Smooth muscle cell (in vitro differentiated cells): ENCODE measurements around the gene RAI14. TPM values are rescaled to one million over a fixed set of nuclear protein-coding genes. Genes with fewer than 3 reads are reported as not detected.
A peak's percentile ranks its signal among the peaks of the same experiment; 100 is the strongest.

ENCODE experiments used
- DNase-seq: peaks from one replicate; lab custom pipeline; 2025; ENCODE audit not compliant: unreplicated experiment; lab: John Stamatoyannopoulos, UW
- H2AFZ ChIP-seq: fragments of 200-600 bp; sonication (generic); 2 replicates; pipeline ENCODE4 v1.6.0; 2016; ENCODE audit warnings: antibody characterized with exemption, low read depth, mild to moderate bottlenecking
- H3F3A ChIP-seq: fragments of 200-600 bp; sonication (generic); 2 replicates; pipeline ENCODE4 v1.6.0; 2017; ENCODE audit warnings: antibody characterized with exemption, low read depth
- H3K27ac ChIP-seq: fragments of 200-600 bp; sonication (generic); 2 replicates; pipeline ENCODE4 v1.5.1; 2016; ENCODE audit warnings: low read depth, mild to moderate bottlenecking
- H3K27me3 ChIP-seq: fragments of 200-600 bp; sonication (generic); 2 replicates; pipeline ENCODE4 v1.6.1; 2016; ENCODE audit warnings: low read depth, mild to moderate bottlenecking
- H3K36me3 ChIP-seq: fragments of 200-600 bp; sonication (generic); 2 replicates; pipeline ENCODE4 v1.5.1; 2016; ENCODE audit warnings: low read depth
- H3K4me1 ChIP-seq: fragments of 200-600 bp; sonication (generic); 2 replicates; pipeline ENCODE4 v1.5.1; 2016; ENCODE audit warnings: low read depth
- H3K4me2 ChIP-seq: fragments of 200-600 bp; sonication (generic); 2 replicates; pipeline ENCODE4 v1.6.0; 2016; ENCODE audit warnings: mild to moderate bottlenecking
- H3K4me3 ChIP-seq: fragments of 200-600 bp; sonication (generic); 2 replicates; pipeline ENCODE4 v1.5.1; 2016; ENCODE audit warnings: mild to moderate bottlenecking
- H3K79me2 ChIP-seq: fragments of 200-600 bp; sonication (generic); 2 replicates; pipeline ENCODE4 v1.6.0; 2016; ENCODE audit warnings: low read depth, mild to moderate bottlenecking
- H3K9ac ChIP-seq: fragments of 200-600 bp; sonication (generic); 2 replicates; pipeline ENCODE4 v1.6.0; 2016; ENCODE audit warnings: low read depth
- H3K9me3 ChIP-seq: fragments of 200-600 bp; sonication (generic); replicated peaks from 2 replicates; pipeline ENCODE4 v1.5.1; 2016; ENCODE audit warnings: low read depth
- H4K20me1 ChIP-seq: fragments of 200-600 bp; sonication (generic); 2 replicates; pipeline ENCODE4 v1.6.0; 2016; ENCODE audit warnings: low read depth
- WGBS: methylation state at CpG from one replicate; pipeline ENCODE4 v1.1.7; 2016; ENCODE audit warnings: low lambda C conversion rate; 5-methylcytosine and 5-hydroxymethylcytosine counted together
- polyA plus RNA-seq: library from polyadenylated mRNA; unstranded; fragments of >200 nt; fragmentation: Nextera tagmentation; extraction: Ambion mirVana; gene quantifications from 2 replicates; pipeline ENCODE4 v1.2.1, GENCODE V29; 2016
- total RNA-seq: library from RNA; depleted of rRNA; stranded (reverse); fragments of >200 nt; gene quantifications from 2 replicates; pipeline ENCODE4 v1.2.3, GENCODE V29; 2014
- TF ChIP-seq, protein P1 (sequence below): fragments of 200-600 bp; sonication (generic); IDR thresholded peaks from 2 replicates; pipeline ENCODE4 v1.5.1; 2017; ENCODE audit warnings: borderline replicate concordance, mild to moderate bottlenecking, antibody characterized with exemption; ENCODE audit not compliant: insufficient read depth, poor library complexity, severe bottlenecking

The RAI14 gene
- total and polyA plus RNA-seq, 2 experiments from 2014 or later = 111 to 209 TPM

- H3K9ac ChIP-seq = peak overlapping the region; percentile 64
- no peaks in the 10 kb centered on the region for H3K79me2 ChIP-seq
- H2AFZ ChIP-seq = peak overlapping the region; percentile 29
- H3K4me2 ChIP-seq = peak overlapping the region; percentile 70
- H3K4me3 ChIP-seq = no peak overlapping the region
- TF ChIP-seq, protein P1, sequence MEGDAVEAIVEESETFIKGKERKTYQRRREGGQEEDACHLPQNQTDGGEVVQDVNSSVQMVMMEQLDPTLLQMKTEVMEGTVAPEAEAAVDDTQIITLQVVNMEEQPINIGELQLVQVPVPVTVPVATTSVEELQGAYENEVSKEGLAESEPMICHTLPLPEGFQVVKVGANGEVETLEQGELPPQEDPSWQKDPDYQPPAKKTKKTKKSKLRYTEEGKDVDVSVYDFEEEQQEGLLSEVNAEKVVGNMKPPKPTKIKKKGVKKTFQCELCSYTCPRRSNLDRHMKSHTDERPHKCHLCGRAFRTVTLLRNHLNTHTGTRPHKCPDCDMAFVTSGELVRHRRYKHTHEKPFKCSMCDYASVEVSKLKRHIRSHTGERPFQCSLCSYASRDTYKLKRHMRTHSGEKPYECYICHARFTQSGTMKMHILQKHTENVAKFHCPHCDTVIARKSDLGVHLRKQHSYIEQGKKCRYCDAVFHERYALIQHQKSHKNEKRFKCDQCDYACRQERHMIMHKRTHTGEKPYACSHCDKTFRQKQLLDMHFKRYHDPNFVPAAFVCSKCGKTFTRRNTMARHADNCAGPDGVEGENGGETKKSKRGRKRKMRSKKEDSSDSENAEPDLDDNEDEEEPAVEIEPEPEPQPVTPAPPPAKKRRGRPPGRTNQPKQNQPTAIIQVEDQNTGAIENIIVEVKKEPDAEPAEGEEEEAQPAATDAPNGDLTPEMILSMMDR = no peak
- H4K20me1 ChIP-seq = no peaks in the 10 kb centered on the region
- H3K27me3 ChIP-seq = no peaks in the 10 kb centered on the region
- H3K4me1 ChIP-seq = peaks cover 4% of the 10 kb centered on the region
- H3K36me3 ChIP-seq = no peaks in the 10 kb centered on the region
- peaks cover 15% of the 10 kb centered on the region for H3F3A ChIP-seq
- H3K27ac ChIP-seq = peak overlapping the region; percentile 96
- no peak for DNase-seq
- 67% methylated on average over 5 of the region's 5 CpGs for WGBS
- H3K9me3 ChIP-seq = no peaks in the 10 kb centered on the region
Measured at GRCh38 chr5:34621277-34622097, 34.6 kb upstream of the RAI14 start.

DNA sequence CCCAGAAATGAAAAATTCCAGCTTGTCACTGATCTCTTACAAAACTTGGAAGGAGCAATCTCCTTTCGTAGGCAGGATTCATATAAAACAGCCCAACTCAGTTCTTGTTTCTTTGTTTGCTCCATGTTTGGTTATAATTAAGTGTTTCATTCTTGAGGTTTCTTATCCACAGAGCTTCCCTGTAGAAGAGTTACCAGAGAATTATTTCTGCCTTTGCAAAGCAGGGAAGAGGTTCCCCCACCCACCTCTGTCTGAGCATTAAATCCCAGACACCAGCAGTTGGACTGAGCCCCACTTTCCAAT is 34.1 kb upstream of the RAI14 start:
- Histone ChIP-seq H3K9ac (peak overlapping the region; percentile 64), H3K4me2 (peak overlapping the region; percentile 70), H3K4me3 (no peak overlapping the region), H3F3A (peaks cover 17% of the 10 kb centered on the region), H3K9me3 (no peaks in the 10 kb centered on the region), H3K79me2 (no peaks in the 10 kb centered on the region), H3K27me3 (no peaks in the 10 kb centered on the region), H3K4me1 (peaks cover 4% of the 10 kb centered on the region), H3K27ac (peak overlapping the region; percentile 96), H2AFZ (peak overlapping the region; percentile 29), H4K20me1 (no peaks in the 10 kb centered on the region), H3K36me3 (no peaks in the 10 kb centered on the region)
- WGBS = 18% methylated on average over 1 of the region's 1 CpG
- DNase-seq = no peak
- TF ChIP-seq, protein P1 = no peak

GRCh38 chr5:34624691-34625090 is 31.4 kb upstream of the RAI14 start:
- Histone ChIP-seq H2AFZ (no peak overlapping the region), H3K27ac (peak overlapping the region; percentile 91), H3K4me2 (no peak overlapping the region), H3K4me1 (peaks cover 4% of the 10 kb centered on the region), H3F3A (peaks cover 29% of the 10 kb centered on the region), H3K9ac (no peak overlapping the region), H3K27me3 (no peaks in the 10 kb centered on the region), H3K9me3 (no peaks in the 10 kb centered on the region), H3K36me3 (no peaks in the 10 kb centered on the region), H4K20me1 (no peaks in the 10 kb centered on the region), H3K4me3 (no peak overlapping the region), H3K79me2 (no peaks in the 10 kb centered on the region)
- 96% methylated on average over 3 of the region's 3 CpGs for WGBS
- no peak for DNase-seq
- TF ChIP-seq, protein P1 = no peak

- Histone ChIP-seq H2AFZ (no peak overlapping the region), H3K4me1 (peaks cover 4% of the 10 kb centered on the region), H4K20me1 (no peaks in the 10 kb centered on the region), H3K9ac (peak overlapping the region; percentile 69), H3K4me3 (no peak overlapping the region), H3F3A (peaks cover 29% of the 10 kb centered on the region), H3K27ac (peak overlapping the region; percentile 91), H3K36me3 (no peaks in the 10 kb centered on the region), H3K9me3 (no peaks in the 10 kb centered on the region), H3K79me2 (no peaks in the 10 kb centered on the region), H3K4me2 (peak overlapping the region; percentile 26), H3K27me3 (no peaks in the 10 kb centered on the region)
- 78% methylated on average over 1 of the region's 1 CpG for WGBS
- TF ChIP-seq, protein P1 = no peak
- DNase-seq = no peak
Measured at GRCh38 chr5:34625246-34625645, 30.9 kb upstream of the RAI14 start.
